ENCODE measurements around the gene C21orf91.
"Not testable (repeated sequence)": the region's sequence is repeated elsewhere in the genome, so short reads cannot be mapped to it uniquely, and the experiment has no call there.

Gene C21orf91

DNA sequence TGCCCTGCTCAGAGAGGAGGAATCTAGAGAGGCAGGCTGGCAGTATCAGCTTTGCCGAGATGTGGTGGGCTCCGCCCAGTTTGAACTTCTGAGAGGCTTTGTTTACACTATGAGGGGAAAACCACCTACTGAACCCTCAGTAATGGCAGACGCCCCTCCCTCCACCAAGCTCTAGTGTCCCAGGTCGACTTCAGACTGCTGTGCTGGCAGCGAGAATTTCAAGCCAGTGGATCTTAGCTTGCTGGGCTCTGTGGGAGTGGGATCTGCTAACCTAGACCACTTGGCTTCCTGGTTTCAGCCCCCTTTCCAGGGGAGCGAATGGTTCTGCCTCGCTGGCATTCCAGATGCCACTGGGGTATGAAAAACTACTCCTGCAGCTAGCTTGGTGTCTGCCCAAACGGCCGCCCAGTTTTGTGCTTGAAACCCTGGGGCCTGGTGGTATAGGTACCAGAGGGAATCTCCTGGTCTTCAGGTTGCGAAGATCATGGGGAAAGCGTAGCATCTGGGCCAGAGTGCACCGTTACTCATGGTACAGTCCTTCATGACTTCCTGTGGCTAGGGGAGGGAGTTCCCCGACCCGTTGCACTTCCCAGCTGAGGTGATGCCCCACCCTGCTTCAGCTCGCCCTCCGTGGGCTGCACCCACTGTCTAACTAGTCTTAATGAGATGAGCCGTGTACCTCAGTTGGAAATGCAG, 43.6 kb downstream of the C21orf91 start:
- DNase-seq: no peak

GRCh38 chr21:17775021-17775420, 44.1 kb downstream of the C21orf91 start:
- DNase-seq: not testable (repeated sequence)

DNA sequence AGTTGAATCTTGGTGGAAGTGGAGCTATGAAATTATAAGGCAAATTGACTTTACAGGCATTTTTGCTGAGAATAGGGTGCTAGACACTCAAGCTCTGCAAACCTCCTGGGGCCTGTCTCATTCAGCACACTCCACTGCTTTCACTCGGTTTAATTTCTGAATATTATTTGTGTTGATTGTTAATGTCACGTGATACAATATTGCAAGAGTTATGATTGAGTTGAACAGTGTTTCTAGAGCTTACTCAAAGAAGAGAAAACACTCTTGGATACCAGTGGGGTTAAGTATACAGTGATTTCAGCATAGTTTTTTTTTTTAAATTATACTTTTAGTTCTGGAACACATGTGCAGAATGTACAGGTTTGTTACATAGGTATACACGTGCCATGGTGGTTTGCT, 49.7 kb downstream of the C21orf91 start:
- DNase-seq: no peak

- no peak for DNase-seq
These were observed 50.2 kb downstream of the C21orf91 start for GRCh38 chr21:17768840-17769446.

GRCh38 chr21:17765207-17765606, 53.9 kb downstream of the C21orf91 start:
- DNase-seq: no peak

GRCh38 chr21:17763288-17764037, 55.7 kb downstream of the C21orf91 start:
- no peak for DNase-seq

DNA sequence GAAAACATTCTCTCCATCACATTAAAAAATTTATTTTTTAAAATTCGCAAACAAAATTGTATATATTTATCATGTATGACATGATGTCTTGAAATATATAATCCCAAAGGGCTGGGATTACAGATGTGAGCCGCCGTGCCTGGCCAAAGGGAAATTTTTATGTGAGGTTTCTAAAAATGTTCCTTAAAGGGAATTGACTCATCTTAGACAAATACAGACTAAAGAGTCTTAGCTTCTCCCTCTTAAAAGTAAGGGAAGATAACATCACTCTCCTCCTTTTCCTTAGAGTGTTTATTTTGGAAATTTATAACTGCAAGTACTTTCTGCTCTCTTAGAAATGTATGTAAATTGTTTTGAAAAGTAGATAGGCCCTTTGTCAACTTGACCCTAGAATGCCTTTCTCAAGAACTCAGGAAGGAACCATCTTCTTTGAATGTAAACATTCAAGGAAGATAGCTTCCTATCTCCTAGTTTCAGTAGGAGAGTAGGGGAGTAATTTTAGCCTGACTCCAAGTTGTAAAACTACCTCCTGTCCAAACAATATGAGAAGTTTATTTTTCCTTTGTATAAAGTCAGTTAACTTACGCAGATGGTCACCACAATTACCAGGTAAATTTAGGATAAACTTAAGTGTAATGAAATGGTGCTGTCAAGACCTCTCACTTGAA, 59.5 kb downstream of the C21orf91 start:
- DNase-seq: no peak

DNA sequence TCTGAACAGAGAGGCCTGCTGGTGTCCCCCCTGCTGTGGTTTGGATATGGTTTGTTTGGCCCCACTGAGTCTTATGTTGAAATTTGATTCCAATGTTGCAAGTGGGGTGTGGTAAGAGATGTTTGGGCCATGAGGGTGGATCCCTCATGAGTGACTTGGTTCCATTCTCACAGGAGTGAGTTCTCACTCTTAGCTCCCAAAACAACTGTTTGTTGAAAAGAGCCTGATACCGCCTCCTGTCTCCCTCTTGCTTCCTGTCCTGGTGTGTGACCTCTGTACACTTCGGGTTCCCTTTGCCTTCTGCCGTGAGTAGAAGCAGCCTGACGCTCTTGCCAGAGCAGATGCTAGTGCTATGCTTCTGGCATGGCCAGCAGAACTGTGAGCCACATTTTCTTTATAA, 60.5 kb downstream of the C21orf91 start:
- DNase-seq: no peak

DNA sequence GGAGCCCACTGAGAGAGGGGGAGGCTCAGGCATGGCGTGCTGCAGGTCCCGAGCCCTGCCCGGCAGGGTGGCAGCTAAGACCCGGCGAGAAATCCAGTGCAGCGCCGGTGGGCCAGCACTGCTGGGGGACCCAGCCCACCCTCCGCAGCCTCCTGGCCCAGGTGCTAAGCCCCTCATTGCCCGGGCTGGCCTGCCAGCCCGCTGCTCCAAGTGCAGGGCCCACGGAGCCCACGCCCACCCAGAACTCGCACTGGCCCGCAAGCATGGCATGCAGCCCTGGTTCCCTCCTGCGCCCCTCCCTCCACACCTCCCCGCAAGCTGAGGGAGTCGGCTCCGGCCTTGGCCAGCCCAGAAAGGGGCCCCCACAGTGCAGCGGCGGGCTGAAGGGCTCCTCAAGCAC, 61.5 kb downstream of the C21orf91 start:
- no peak for DNase-seq

DNA sequence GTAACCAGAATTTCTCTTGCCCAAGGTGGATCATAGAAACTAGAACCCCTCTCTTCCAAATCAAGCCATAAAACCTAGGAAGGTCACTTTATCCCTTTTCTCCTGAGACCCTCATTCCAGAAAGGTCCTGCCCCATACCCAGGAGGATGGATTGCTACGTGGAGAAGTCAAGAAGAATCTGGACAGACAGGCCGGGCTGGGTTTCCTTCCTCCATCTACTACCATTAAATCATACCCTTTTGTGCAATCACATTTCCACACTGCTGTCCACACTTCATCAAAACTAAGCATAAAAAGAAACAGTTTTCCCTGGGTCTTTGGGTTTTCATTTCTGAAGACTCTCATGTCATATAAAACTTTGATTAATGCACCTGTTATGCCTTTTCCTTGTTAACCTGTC, 65.4 kb downstream of the C21orf91 start:
- DNase-seq: no peak

DNA sequence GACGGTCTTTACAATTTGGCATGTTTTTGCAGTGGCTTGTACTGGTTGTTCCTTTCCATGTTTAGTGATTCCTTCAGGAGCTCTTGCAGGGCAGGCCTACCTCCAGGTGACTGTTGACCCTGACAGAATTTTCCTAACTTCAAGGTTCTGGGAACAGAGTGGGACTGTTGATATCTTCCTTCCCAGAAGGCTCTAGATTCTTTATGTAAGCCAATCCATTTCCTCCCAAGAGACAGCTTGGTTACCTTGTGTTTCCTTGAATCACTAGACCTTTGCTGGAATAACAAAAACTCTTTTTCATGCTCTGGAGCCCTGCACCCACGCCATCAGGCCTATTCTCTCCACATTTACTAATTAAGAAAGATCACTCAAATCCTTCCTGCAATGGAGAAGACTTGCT, 67.0 kb downstream of the C21orf91 start:
- no peak for DNase-seq

- DNase-seq: no peak
These were observed 72.2 kb downstream of the C21orf91 start for GRCh38 chr21:17746920-17747319.

- no peak for DNase-seq
These were observed 74.1 kb downstream of the C21orf91 start for GRCh38 chr21:17745086-17745485.

DNA sequence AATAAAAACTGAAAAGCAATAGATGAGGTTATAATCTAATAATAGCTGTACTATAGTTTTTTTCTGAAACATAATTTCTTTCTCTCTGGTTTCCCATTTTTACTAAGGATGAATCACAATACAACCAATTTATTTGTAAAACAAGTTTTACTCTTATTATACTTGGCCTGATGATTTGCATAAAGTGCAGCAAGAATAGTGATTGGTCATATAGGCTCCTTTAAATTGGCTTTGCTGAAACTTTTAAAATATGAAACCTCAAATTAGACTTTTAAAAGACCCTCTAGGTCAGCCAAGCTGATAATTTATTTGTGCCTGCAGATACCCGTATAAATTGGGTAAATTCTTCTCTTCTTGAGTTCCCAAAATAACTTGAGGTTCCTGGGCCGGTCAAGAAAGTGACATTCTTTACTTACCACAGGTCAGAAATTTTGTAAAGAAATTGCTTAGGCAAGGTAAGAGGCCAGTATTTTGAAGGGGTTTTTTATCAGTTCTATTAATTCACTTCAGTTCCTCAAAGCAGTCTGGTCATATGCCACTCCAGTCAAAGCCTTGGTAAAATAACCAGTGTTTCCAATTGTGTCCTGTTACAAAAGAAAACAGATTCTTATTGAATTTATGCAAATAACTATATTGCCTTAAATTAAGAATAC, 76.1 kb downstream of the C21orf91 start:
- no peak for DNase-seq

- no peak for DNase-seq
These were observed 77.0 kb downstream of the C21orf91 start for GRCh38 chr21:17742181-17742580.

Data from DMS153 (cell line).